Measurements from ENCODE around the gene SUSD4.

Gene SUSD4

GRCh38 chr1:223240122-223240521 is 123.9 kb downstream of the SUSD4 start:
- Histone ChIP-seq H3K27ac (no peak overlapping the region), H3K4me3 (no peak overlapping the region)

GRCh38 chr1:223235091-223235490 is 128.9 kb downstream of the SUSD4 start:
- no peak overlapping the region for H3K4me3 ChIP-seq
- peak overlapping the region in 1 of 21 experiments; percentile 74 for H3K27ac ChIP-seq

- Histone ChIP-seq H3K4me3 (no peak overlapping the region), H3K27ac (peak overlapping the region in 3 of 21 experiments; percentile 67 to 74 (median 71))
Observed at GRCh38 chr1:223234534-223234933, 129.4 kb downstream of the SUSD4 start.

GRCh38 chr1:223234170-223234514 is 129.8 kb downstream of the SUSD4 start:
- Histone ChIP-seq H3K4me3 (no peak overlapping the region), H3K27ac (peak overlapping the region in 9 of 21 experiments; percentile 4 to 74 (median 47))

GRCh38 chr1:223233410-223234169 is 130.4 kb downstream of the SUSD4 start:
- H3K27ac ChIP-seq = peak overlapping the region in 12 of 21 experiments; percentile 4 to 74 (median 48)
- H3K4me3 ChIP-seq = no peak overlapping the region

- Histone ChIP-seq H3K4me3 (no peak overlapping the region), H3K27ac (peak overlapping the region in 12 of 21 experiments; percentile 4 to 71 (median 40))
Observed at GRCh38 chr1:223233019-223233409, 131.0 kb downstream of the SUSD4 start.

- peak overlapping the region in 1 of 21 experiments; percentile 77 for H3K27ac ChIP-seq
- H3K4me3 ChIP-seq = no peak overlapping the region
Observed at GRCh38 chr1:223231581-223231980, 132.4 kb downstream of the SUSD4 start.

GRCh38 chr1:223231011-223231572 is 132.9 kb downstream of the SUSD4 start:
- peak overlapping the region in 3 of 21 experiments; percentile 36 to 77 (median 47) for H3K27ac ChIP-seq

GRCh38 chr1:223230161-223230881 is 133.7 kb downstream of the SUSD4 start:
- no peak overlapping the region for H3K4me3 ChIP-seq
- H3K27ac ChIP-seq = peak overlapping the region in 5 of 21 experiments; percentile 21 to 77 (median 36)

More at GRCh38 chr1:223231011-223231572, 132.9 kb downstream of the SUSD4 start:
- no peak overlapping the region for H3K4me3 ChIP-seq

GRCh38 chr1:223229756-223230155 is 134.2 kb downstream of the SUSD4 start:
- H3K27ac ChIP-seq = peak overlapping the region in 3 of 21 experiments; percentile 36 to 77 (median 39)
- H3K4me3 ChIP-seq = no peak overlapping the region

GRCh38 chr1:223228931-223229528 is 134.9 kb downstream of the SUSD4 start:
- H3K27ac ChIP-seq = no peak overlapping the region
- H3K4me3 ChIP-seq = no peak overlapping the region

- H3K27ac ChIP-seq = no peak overlapping the region
- H3K4me3 ChIP-seq = no peak overlapping the region
Observed at GRCh38 chr1:223228201-223228600, 135.8 kb downstream of the SUSD4 start.

- Histone ChIP-seq H3K27ac (no peak overlapping the region), H3K4me3 (no peak overlapping the region)
Observed at GRCh38 chr1:223227486-223228196, 136.3 kb downstream of the SUSD4 start.

- no peak overlapping the region for H3K4me3 ChIP-seq
- H3K27ac ChIP-seq = no peak overlapping the region
Observed at GRCh38 chr1:223227031-223227430, 136.9 kb downstream of the SUSD4 start.

GRCh38 chr1:223226271-223226670 is 137.7 kb downstream of the SUSD4 start:
- Histone ChIP-seq H3K4me3 (no peak overlapping the region), H3K27ac (no peak overlapping the region)

GRCh38 chr1:223225481-223225880 is 138.5 kb downstream of the SUSD4 start:
- H3K4me3 ChIP-seq = no peak overlapping the region
- no peak overlapping the region for H3K27ac ChIP-seq

- Histone ChIP-seq H3K27ac (no peak overlapping the region), H3K4me3 (no peak overlapping the region)
Observed at GRCh38 chr1:223225061-223225460, 138.9 kb downstream of the SUSD4 start.

GRCh38 chr1:223224465-223224864 is 139.5 kb downstream of the SUSD4 start:
- Histone ChIP-seq H3K4me3 (no peak overlapping the region), H3K27ac (no peak overlapping the region)

- H3K27ac ChIP-seq = peak overlapping the region in 2 of 21 experiments; percentile 23
Observed at GRCh38 chr1:223223091-223223995, 140.6 kb downstream of the SUSD4 start.

More at GRCh38 chr1:223223091-223223995, 140.6 kb downstream of the SUSD4 start:
- H3K4me3 ChIP-seq = no peak overlapping the region

Data from skin epidermis (tissue), 12 donors.